IMR-90 (cell line): ENCODE results near the gene SECISBP2. TPM values are rescaled to one million over a fixed set of nuclear protein-coding genes. Genes with fewer than 3 reads are reported as not detected.

Experiments
- ATAC-seq: fragments of 200-7000 bp; cut with Tn5 transposase; 2 replicates; pipeline ENCODE4 v1.9.1; 2020; ENCODE audit warnings: low read depth, mild to moderate bottlenecking, moderate library complexity
- BruUV-seq: library from RNA; stranded (reverse); fragments of 400-500 nt; replicated peaks from 2 replicates; lab custom pipeline; 2021; lab: Mats Ljungman, UMichigan
- CTCF ChIA-PET: fragments of 300-600 bp; formaldehyde crosslinking; extraction: SDS; loops from one replicate; lab custom pipeline; 2021; ENCODE audit warnings: antibody characterized with exemption; lab: Yijun Ruan, JAX
- POLR2A ChIA-PET: fragments of 300-600 bp; sonication (Branson Sonifier 250); formaldehyde crosslinking; loops from one replicate; lab custom pipeline; 2022; ENCODE audit warnings: antibody characterized with exemption; ENCODE audit not compliant: unreplicated experiment; lab: Charles Lee
- DNase-seq: peaks from one replicate; pipeline ENCODE4 v3.0.0; 2013
- H2AFZ ChIP-seq: replicated peaks from 2 replicates; pipeline ENCODE3; 2013; ENCODE audit warnings: low read length, mild to moderate bottlenecking; ENCODE audit not compliant: poor library complexity
- H2AK5ac ChIP-seq: 2 replicates; pipeline ENCODE4 v1.6.1; 2013; ENCODE audit warnings: low read depth, low read length, inconsistent platforms
- H2AK9ac ChIP-seq: replicated peaks from 2 replicates; pipeline ENCODE3; 2013; ENCODE audit warnings: mild to moderate bottlenecking, low read depth, low read length, moderate library complexity; ENCODE audit not compliant: poor library complexity
- H2BK120ac ChIP-seq: 2 replicates; pipeline ENCODE4 v1.6.1; 2013; ENCODE audit warnings: low read depth, low read length, inconsistent platforms
- H2BK15ac ChIP-seq: 3 replicates; pipeline ENCODE4 v1.6.1; 2013; ENCODE audit warnings: low read depth, low read length, inconsistent platforms
- H2BK20ac ChIP-seq: 2 replicates; pipeline ENCODE4 v1.6.1; 2013; ENCODE audit warnings: low read depth, mild to moderate bottlenecking, inconsistent platforms, low read length, moderate library complexity
- H2BK5ac ChIP-seq: 2 replicates; pipeline ENCODE4 v1.6.1; 2013; ENCODE audit warnings: mild to moderate bottlenecking, low read depth, low read length, inconsistent platforms; ENCODE audit not compliant: poor library complexity, severe bottlenecking
- H3K14ac ChIP-seq: replicated peaks from 2 replicates; pipeline ENCODE4 v1.6.1; 2013; ENCODE audit warnings: low read depth, low read length, inconsistent platforms
- H3K18ac ChIP-seq: 2 replicates; pipeline ENCODE4 v1.6.1; 2013; ENCODE audit warnings: low read depth, low read length, control low read depth
- H3K23ac ChIP-seq: 2 replicates; pipeline ENCODE4 v1.6.1; 2013; ENCODE audit warnings: low read depth, low read length, inconsistent platforms
- H3K27ac ChIP-seq: 2 replicates; pipeline ENCODE4 v1.5.1; 2013; ENCODE audit warnings: mild to moderate bottlenecking, control low read depth, low read length; ENCODE audit not compliant: insufficient read depth
- H3K27me3 ChIP-seq: 2 replicates; pipeline ENCODE4 v1.6.1; 2013; ENCODE audit warnings: low read length; ENCODE audit not compliant: control insufficient read depth, insufficient read depth
- H3K36me3 ChIP-seq: 2 replicates; pipeline ENCODE4 v1.6.1; 2013; ENCODE audit warnings: low read length, mixed read lengths; ENCODE audit not compliant: control insufficient read depth, insufficient read depth
- H3K4ac ChIP-seq: 2 replicates; pipeline ENCODE4 v1.6.1; 2013; ENCODE audit warnings: low read depth, low read length, inconsistent platforms
- H3K4me1 ChIP-seq: 2 replicates; pipeline ENCODE4 v1.6.1; 2013; ENCODE audit warnings: low read length, mixed read lengths; ENCODE audit not compliant: control insufficient read depth, insufficient read depth
- H3K4me2 ChIP-seq: 2 replicates; pipeline ENCODE4 v1.6.1; 2013; ENCODE audit warnings: low read depth, mild to moderate bottlenecking, control low read depth, low read length, moderate library complexity
- H3K4me3 ChIP-seq: 2 replicates; pipeline ENCODE4 v1.5.1; 2013; ENCODE audit warnings: low read depth, mild to moderate bottlenecking, control low read depth, low read length, moderate library complexity; ENCODE audit not compliant: insufficient read depth
- H3K56ac ChIP-seq: 2 replicates; pipeline ENCODE4 v1.6.1; 2013; ENCODE audit warnings: low read length, inconsistent platforms; ENCODE audit not compliant: insufficient read depth; ENCODE audit errors: extremely low read depth
- H3K79me1 ChIP-seq, 2 experiments: 2 replicates each; pipeline ENCODE4 v1.6.1; 2013; ENCODE audit warnings: low read length in 2 of 2, inconsistent platforms in 1 of 2, low read depth in 1 of 2
- H3K9ac ChIP-seq: 2 replicates; pipeline ENCODE4 v1.6.1; 2013; ENCODE audit warnings: low read depth, low read length, control low read depth
- H3K9me1 ChIP-seq: 2 replicates; pipeline ENCODE4 v1.6.1; 2013; ENCODE audit warnings: low read length, inconsistent platforms; ENCODE audit not compliant: insufficient read depth
- H3K9me3 ChIP-seq: 2 replicates; pipeline ENCODE4 v1.6.1; 2013; ENCODE audit warnings: low read length; ENCODE audit not compliant: control insufficient read depth, insufficient read depth
- H4K20me1 ChIP-seq: 2 replicates; pipeline ENCODE4 v1.6.1; 2013; ENCODE audit warnings: low read length, inconsistent platforms; ENCODE audit not compliant: insufficient read depth
- H4K5ac ChIP-seq: 2 replicates; pipeline ENCODE4 v1.6.1; 2013; ENCODE audit warnings: mild to moderate bottlenecking, low read depth, low read length, control low read depth
- H4K8ac ChIP-seq, 2 experiments: 2 replicates each; pipeline ENCODE4 v1.6.1; 2013; ENCODE audit warnings: low read depth in 2 of 2, low read length in 2 of 2, control low read depth in 1 of 2, inconsistent platforms in 1 of 2
- H4K91ac ChIP-seq: 2 replicates; pipeline ENCODE4 v1.6.1; 2013; ENCODE audit warnings: low read depth, low read length, inconsistent platforms; ENCODE audit not compliant: insufficient read depth
- FOS ChIP-seq: fragments of 150-350 bp; IDR thresholded peaks from 2 replicates; pipeline ENCODE4 v1.6.1; 2016; ENCODE audit warnings: low read depth, low read length
- RCOR1 ChIP-seq: IDR thresholded peaks from 2 replicates; pipeline ENCODE4 v1.6.1; 2012; ENCODE audit warnings: mild to moderate bottlenecking, low read length, improper control_type of control experiment; ENCODE audit not compliant: insufficient replicate concordance
- RFX5 ChIP-seq: IDR thresholded peaks from 2 replicates; pipeline ENCODE4 v1.8.0; 2012; ENCODE audit warnings: low read depth, mild to moderate bottlenecking, low read length, moderate library complexity
- WGBS, 2 experiments: methylation state at CpG; one replicate each; pipeline versions ENCODE4 v1.1.5 to v1.1.7; 2013; ENCODE audit warnings: missing lambda C conversion rate in 2 of 2; ENCODE audit not compliant: insufficient read length in 1 of 2; ENCODE audit errors: extremely low coverage in 2 of 2; 5-methylcytosine and 5-hydroxymethylcytosine counted together
- dilution Hi-C: fragments of 300-500 bp; cut with HindIII; formaldehyde crosslinking; loops from one replicate; pipeline ENCODE4 v1.14.3; 2018; ENCODE audit warnings: low sequenced_read_pairs; ENCODE audit not compliant: unreplicated experiment
- in situ Hi-C: fragments of 300-500 bp; cut with MboI; formaldehyde crosslinking; loops from 3 replicates; pipeline ENCODE4 v1.14.3; 2019; ENCODE audit warnings: low sequenced_read_pairs, inconsistent platforms, mixed read lengths
- intact Hi-C: fragments of 100-400 bp; cut with micrococcal nuclease; formaldehyde crosslinking; loops from 2 replicates; pipeline ENCODE4 v1.10.0; 2022
- polyA plus RNA-seq, 3 experiments: library from polyadenylated mRNA; depleted of rRNA; stranded (reverse); fragments of >200 nt; gene quantifications; 2 replicates each; pipeline ENCODE4 v1.2.3, GENCODE V29; 2012; ENCODE audit warnings: low replicate concordance in 1 of 3
- total RNA-seq: library from RNA; depleted of rRNA; stranded (reverse); fragments of >200 nt; gene quantifications from 2 replicates; pipeline ENCODE4 v1.2.3, GENCODE V29; 2012
- TF ChIP-seq, protein P1 (sequence below): conservative IDR thresholded peaks from 2 replicates; pipeline ENCODE4 v1.5.1; 2012; ENCODE audit warnings: mild to moderate bottlenecking, low read depth, low read length, improper control_type of control experiment

Gene SECISBP2
- total and polyA plus RNA-seq, 2 of the 4 experiments (the other 2 are of a cell fraction): 16.4 to 18.8 TPM

DNA sequence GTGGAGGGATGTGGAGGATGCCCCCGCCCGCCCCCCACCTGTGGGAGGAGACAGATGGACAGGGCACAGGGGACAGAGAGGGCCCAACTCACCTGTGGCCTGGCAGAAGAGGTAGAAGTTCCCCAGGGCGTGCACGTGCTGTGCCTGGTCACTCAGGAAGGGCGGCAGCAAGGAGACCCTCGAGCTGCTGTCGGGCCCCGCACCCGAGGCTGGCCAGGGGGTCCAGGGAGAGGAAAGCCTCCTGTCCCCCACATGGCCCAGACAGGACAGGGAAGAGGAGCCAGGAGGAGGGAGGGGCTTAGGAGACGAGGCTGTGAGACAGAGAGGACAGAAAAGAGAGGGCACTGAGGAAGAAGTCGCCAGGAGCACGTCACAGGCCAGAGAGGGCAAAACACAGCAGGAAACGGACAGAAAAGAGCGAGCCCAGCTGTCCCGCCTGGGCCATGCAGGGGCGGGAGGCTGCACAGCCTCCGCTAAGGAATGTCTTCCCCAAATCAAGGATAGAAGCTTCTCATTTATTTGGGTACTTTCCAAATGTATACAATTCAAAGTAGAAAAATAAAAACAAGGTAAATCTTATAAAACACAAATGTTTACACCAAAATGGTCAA, 58.5 kb downstream of the SECISBP2 start (continued):
- TF ChIP-seq, protein P1, sequence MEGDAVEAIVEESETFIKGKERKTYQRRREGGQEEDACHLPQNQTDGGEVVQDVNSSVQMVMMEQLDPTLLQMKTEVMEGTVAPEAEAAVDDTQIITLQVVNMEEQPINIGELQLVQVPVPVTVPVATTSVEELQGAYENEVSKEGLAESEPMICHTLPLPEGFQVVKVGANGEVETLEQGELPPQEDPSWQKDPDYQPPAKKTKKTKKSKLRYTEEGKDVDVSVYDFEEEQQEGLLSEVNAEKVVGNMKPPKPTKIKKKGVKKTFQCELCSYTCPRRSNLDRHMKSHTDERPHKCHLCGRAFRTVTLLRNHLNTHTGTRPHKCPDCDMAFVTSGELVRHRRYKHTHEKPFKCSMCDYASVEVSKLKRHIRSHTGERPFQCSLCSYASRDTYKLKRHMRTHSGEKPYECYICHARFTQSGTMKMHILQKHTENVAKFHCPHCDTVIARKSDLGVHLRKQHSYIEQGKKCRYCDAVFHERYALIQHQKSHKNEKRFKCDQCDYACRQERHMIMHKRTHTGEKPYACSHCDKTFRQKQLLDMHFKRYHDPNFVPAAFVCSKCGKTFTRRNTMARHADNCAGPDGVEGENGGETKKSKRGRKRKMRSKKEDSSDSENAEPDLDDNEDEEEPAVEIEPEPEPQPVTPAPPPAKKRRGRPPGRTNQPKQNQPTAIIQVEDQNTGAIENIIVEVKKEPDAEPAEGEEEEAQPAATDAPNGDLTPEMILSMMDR: no peak

DNA sequence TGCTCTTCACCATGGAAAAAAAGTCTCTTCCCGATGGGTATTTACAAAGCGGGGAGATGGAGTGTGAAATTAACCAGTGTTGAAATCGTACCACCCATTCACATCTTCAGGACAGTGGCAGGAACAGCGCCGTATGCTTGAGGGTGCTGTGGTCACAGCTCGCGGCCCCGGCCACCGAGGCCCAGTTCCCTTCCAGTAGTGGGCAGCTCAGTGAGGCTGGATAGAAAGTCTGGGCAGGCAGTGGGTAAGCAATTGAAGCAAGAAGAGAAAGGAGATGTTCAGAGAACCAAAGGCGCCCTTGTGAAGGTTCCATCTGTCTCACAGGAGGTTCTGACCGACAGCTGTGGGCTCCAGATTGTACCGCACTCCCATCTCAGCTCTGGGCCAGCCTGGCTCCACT, 59.1 kb downstream of the SECISBP2 start:
- Histone ChIP-seq H3K23ac (peak overlapping the region; percentile 54), H2BK120ac (peak overlapping the region; percentile 80), H3K36me3 (peaks cover 14% of the 10 kb centered on the region; the same call in 1 of the 2 replicates), H3K27ac (peak overlapping the region; percentile 99), H3K4me3 (no peak overlapping the region), H2AFZ (peak overlapping the region; percentile 56), H3K4me1 (peaks cover 18% of the 10 kb centered on the region), H3K56ac (no peak overlapping the region), H2BK20ac (peak overlapping the region; percentile 83), H3K27me3 (no peaks in the 10 kb centered on the region), H3K79me1 (no peaks in the 10 kb centered on the region), H2BK15ac (peak overlapping the region; percentile 50; the same call in 2 of the 3 replicates), H3K4ac (peak overlapping the region; percentile 77), H3K9me3 (no peaks in the 10 kb centered on the region), H3K18ac (peak overlapping the region; percentile 98), H4K91ac (peak overlapping the region; percentile 92), H2AK9ac (peak overlapping the region; percentile 31), H4K20me1 (no peaks in the 10 kb centered on the region), H3K9ac (peak overlapping the region; percentile 39; the same call in 1 of the 2 replicates), H3K14ac (peak overlapping the region; percentile 26), H4K5ac (peak overlapping the region; percentile 91), H4K8ac (peak overlapping the region; percentile 6 to 84; a peak in 2 of 4 replicates), H2BK5ac (peak overlapping the region; percentile 88), H2AK5ac (peak overlapping the region; percentile 96), H3K9me1 (peaks cover 4% of the 10 kb centered on the region; the same call in 1 of the 2 replicates), H3K4me2 (peak overlapping the region; percentile 60; the same call in 1 of the 2 replicates)
- in situ Hi-C loops: no loop called here
- no TSS peak for BruUV-seq
- POLR2A ChIA-PET: no interaction called here
- WGBS, 2 experiments: no CpG with 5 or more reads among the region's 12 CpGs
- no peak for ATAC-seq
- dilution Hi-C loops: no loop called here
- CTCF ChIA-PET: interaction anchor here (2.3 kb wide), 1 partner anchor 171 kb away, joined by 7 read pairs; no protein-coding TSS in a partner anchor
- TF ChIP-seq FOS (no peak), RCOR1 (no peak), RFX5 (no peak)
- DNase-seq: no peak
- intact Hi-C loops: no loop called here
